GM19397 (cell line): ENCODE results near the gene SHB.

Experiments used
- ATAC-seq: cut with Tn5 transposase; IDR thresholded peaks from one replicate; pipeline ENCODE4 v1.9.1; 2021; ENCODE audit warnings: mild to moderate bottlenecking, moderate library complexity; ENCODE audit not compliant: unreplicated experiment

The SHB gene

DNA sequence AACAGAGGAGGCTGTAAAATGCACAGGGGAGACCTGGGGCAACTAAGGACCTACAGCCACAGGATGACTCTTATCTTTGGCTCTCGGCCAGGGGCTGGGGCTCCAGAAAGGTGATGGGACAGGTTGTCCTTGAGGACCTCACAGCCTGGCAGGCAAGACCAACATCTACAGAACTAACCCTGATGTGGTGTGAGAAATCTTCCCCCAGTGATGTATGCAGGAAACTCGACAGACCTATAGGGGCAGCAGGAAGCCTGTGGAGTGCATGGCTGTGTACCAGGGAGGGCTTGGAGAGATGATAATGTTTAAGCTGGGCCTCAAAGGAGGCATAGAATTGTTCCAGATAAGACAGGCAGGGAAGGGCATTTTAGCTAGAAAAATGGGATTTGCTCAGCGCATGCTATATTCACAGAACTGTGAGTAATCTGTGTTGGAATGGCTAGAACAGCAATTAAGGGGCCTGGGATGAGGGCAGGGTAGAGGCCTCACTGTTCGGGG is 96.6 kb downstream of the SHB start:
- no peak for ATAC-seq

DNA sequence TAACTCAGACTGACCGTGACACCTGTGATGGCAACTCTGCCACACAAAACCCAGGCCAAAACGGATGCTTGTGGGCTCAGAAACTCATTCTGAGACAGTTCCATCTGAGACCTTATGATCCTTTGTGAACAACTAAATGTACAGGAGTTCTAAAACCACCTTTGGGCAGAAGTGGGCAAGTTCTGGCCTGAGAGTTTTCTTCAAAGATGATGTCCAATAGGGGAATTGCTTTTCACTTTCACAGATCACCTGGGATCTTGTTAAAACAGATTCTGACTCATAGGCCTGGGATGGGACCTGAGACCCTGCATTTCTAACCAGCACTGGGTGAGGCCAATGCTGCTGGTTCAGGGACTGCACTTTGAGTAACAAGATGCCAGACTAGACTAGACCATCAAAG is 97.3 kb downstream of the SHB start:
- no peak for ATAC-seq

DNA sequence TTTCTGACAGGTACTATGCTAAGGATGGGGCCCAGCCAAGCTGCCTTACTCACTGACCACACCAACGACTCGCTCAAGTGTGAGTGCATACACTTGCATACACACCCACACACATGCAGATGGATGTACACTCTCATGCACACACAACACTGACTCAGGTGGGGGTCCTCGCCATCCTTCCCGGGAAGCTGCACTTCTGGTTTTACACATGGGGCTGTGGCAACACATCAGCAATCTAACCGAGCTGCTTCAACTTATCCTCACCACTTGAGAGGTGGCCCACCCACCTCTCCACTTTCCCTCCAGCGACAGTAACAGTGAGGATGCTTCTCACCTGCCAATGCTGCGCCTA is 97.9 kb downstream of the SHB start:
- ATAC-seq = no peak

DNA sequence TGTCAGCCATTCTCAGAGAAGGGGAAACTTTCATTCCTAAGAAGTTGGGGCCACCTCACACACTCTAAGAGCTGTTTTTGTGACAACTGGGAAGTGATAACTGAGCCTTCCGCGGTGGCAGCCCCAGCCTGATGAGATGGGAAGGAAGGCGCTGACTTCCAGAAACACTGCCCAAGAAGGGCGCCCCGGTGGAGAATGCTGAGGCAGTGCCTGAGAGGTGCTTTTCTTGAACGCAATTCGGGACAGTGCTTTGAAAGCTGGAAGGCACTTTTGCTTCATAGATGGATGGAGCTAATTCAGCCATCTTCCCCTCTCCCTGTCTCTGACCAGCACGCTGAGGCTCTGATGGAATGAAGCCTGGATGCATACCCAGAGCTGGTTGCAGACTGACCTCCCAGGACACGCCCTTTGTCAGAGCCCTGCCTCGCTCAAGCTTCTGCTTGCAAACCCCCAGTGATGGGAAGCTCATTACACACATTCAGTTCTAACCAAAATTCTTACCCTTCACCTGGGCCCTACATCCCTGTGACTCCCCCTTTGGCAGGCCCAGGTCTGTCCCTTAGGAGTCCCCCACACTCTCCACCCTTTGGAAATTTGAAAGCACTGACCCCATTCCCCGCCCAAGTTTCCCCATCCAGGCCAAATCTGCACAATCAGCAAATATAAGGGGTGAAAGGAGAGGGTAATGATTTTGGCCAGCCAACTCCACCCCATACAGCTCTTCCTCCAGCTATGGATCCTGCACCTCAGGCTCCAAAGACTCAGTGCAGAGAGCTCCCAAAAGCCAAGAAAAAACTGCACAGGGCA is 98.5 kb downstream of the SHB start:
- no peak for ATAC-seq

DNA sequence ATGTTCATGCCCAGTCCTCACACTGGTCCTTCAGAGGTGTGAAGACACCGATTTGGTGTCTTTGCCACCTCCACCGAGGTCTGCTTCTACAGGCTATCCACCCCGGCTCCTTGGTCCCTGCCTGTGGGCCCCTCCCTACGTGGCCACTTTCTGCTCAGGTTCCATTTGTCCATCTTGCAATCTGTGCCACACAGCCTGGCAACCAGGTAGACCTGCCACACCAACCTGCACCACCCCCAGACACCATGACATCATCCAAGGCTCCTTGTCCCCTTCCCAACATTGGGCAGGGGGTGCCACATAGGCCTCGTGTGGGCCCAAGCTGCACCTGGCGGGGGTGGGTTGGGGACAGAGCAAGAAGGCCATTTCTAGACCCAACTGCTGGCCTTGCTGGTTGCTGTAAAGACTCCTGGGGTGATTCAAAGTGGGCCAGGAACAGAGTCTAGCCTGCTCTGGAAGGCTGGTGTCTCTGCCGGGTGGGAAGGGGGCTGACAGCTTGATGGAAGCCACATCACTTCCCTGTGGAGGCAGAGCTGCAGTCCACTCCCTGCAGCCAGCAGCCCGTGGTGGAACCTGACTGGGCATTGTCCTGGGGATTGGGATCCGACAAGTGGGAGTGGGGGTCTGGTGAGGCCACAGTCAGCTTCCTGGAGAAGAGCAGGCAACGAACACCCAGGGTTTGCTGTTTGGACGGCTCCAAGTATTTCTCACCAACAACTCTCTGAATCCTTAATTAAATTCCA is 99.3 kb downstream of the SHB start:
- ATAC-seq = no peak

DNA sequence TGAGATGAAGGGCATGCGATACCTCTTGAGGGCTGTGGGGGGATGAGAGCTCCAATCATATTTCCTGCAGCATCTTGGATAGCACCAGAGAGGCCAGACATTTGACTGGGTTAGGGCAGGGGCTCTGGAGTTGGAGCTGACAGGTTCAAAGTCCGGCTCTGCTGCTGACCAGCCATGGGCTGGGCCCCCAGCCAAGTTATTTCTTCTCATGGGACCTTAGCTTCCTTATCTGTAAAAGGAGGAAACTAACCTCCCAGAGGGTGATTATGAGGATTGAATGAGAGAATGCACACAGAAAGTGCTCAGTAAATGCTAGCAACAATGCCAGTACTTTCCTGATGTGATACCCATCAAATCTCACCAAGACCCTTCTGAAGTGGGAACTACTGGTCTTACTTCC is 99.9 kb downstream of the SHB start:
- no peak for ATAC-seq

DNA sequence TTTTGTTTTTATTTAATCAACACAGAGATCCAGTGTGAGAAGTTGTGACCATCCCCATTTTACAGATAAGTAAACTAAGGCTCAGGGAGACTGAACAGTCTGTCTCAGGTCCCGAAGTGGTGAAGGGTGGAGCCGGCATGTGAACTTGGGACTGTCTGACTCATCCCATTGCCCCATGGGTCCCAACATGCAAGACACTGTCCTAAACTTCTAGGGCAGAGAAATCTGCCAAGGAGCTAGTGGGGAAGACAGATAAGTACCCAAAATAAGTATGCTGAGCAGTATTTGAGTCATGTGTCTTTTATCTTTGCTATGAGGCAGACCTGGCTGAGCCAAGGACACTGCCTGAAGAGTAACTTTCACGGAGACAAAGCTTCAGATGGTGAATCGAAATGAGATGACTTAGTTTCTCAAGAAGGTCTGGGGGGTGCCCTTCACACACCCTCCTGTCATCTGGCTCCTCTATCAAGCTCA is 100.8 kb downstream of the SHB start:
- ATAC-seq = no peak

DNA sequence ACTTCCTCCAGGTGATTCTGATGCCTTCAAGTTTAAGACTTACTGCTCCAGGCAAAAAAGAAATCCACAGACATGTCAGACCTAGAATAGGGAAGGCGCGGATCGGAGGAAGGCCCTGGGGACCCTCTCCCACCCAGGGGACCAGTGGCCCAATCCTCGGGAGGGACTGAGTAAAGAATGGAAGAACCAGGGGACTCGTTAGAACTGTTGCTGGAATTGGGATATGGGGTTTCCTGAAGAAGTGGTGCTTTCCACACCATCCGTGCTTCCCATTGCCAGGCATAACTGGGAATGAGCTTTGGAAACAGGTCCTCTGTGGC is 101.3 kb downstream of the SHB start:
- no peak for ATAC-seq

DNA sequence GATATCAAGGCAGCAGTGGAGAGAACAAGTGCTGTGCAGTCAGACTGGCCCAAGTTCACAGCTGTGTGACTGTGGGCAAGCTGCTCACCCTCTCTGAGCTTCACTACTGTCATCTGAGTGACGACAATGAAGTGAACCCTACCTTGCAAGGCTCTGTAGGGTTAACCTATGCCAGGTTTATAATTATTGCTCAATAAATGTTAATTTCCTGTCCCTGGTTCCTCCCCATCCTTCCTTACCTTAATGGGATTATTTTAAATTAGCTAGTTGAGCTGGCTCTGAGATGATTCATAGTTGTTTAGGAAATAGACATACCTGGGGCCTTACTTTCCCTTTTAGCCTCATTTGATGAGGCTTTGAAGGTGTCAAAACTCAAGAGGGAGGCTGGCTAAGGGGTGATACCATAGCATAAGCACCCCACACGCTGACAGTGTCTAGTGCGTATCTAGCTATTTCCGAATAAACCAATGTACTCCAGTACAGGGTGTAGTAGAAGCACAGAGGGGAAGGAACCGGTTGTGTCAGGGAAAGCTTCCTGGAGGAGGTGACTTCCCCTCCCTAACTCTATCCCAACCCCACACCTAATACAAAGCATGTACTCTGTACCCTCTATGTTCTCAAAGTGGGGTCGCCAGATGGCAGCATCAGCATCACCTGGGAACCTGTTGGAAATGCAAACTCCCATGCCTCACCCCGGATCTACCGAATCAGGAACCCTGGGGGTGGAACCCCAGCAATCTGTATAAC is 101.8 kb downstream of the SHB start:
- no peak for ATAC-seq

DNA sequence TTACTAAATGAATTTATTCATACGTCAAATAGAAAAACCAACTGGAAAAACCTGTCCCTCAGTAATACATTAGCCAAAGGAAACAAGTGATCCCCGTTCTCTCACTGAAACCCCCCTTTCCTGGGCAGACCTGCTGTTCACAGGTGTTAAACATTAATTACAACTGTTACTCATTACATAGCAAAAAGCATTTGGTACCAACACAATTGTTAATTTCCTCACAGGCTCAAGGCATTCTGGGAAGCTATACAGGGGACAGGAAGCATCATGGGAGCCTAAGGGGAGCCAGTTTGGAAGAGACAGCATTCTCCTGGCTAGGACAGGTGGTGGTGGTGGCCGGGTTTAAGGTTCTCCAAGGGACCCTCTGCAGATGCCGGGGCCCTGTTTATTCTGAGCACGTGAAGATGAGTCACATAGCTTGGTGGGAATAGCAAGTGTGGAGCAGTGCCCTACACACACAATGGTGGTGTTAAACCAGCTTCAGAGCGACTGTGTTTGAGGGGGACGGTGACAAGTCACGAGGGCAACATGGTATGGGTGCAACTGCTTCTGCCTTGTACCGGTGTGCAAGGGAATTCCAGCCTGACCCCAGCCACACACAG is 102.5 kb downstream of the SHB start:
- no peak for ATAC-seq

DNA sequence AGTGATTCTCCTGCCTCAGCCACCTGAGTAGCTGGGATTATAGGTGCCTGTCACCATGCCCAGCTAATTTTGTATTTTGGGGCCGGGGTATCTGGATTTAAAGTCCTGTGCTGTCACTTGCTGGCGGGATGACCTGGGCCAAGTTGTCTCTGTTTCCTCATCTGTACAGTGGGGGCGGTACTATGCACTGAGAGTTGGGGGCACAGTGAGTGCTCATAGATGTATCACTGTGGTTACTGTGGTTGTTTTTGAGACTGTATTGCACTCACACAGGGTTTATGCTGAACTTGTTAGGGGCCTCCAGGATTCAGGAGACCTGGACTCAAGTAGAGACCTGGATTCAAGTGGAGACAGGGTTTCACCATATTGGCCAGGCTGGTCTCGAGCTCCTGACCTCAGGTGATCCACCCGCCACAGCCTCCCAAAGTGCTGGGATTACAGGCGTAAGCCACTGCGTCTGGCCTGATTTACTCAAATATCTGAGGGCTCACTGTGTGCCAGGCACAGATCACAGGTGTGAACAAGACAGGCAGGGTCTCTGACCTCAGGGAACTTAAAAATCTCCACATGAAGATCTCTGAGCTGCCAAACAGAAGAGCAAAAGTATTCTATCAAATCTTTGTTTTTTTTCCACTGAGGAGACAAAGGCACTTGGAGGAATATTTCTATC is 103.2 kb downstream of the SHB start:
- ATAC-seq = peak; percentile 67

DNA sequence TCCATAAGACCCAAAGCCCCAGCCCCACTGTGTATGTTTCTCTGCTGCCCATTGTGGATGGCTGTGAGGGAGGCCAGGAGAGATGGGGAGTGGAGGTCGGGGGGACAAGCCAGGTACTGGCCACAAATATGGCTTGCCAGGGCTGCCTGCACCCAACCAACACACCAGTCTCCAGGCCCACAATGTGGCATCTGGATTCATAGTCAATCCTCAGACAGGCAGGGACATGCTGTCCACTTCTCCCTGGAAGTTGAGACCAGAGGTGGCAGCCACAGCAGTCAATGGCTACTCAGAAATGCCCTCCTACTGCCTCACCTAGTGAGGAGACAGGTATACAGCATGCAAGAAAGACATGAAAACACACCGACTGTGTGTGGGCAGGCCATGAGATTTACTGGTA is 103.9 kb downstream of the SHB start:
- no peak for ATAC-seq

DNA sequence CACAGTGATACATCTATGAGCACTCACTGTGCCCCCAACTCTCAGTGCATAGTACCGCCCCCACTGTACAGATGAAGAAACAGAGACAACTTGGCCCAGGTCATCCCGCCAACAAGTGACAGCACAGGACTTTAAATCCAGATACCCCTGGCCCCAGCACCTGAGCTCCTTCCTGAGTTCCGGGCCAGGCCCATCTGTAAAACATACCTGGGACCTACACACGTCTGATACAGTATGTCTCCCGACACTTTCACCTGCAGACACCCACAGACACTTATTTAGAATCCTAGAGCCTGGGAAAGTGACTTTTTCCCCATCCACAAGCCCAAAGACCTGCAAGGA is 104.3 kb downstream of the SHB start:
- no peak for ATAC-seq

DNA sequence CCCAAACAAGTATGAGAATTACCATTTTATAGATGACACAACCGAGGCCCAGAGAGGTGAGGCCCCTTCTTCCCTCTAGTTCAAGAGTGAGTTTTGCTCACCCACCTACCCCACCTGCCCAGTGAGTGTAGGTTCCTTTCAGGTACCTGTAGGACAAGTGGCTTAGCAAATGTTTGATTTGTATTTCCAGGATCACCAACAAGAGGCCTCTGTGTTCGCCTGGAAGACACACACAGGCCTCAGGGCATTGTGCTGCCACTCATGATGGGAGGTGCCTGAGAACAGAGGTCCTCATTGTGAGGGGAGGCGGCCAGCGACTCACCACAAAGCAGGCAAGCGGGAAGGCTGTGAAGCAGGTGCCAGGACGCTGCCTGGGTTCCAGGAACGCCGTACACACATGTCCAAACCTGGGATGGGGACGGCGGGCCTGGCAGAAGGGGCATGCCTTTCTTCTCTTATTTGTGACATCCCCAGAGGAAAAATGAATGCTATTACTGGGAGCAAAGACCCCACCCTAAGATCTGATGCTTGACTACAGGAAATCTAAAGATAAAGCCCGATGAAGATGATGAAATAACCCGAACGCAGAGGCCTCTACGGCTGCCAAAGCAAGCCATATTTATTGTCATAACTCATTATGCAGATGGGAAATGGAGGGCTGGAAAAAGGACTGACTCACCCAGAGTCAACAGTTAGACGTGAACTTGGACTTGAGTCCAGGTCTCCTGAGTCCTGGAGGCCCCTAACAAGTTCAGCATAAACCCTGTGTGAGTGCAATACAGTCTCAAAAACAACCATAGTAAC is 104.9 kb downstream of the SHB start:
- ATAC-seq = no peak

DNA sequence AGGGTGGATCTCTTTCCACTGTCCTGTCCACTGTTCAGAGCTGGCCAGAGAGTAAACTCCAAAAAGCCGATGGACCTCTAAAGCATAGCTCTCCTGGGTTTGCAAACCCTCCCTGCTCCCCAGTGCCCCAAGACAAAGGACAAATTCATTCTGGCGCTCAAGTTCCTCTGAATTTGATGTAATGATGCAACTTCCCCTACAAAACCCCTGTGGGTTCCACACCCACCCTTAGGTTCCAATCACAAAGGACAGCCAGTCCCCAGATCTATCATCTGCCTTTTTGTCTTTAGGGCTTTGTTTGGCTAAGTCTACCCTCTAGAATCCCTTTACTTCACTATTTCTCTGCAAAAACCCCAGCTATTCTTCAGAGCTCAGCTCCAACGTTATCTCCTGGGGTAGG is 107.7 kb downstream of the SHB start:
- no peak for ATAC-seq

DNA sequence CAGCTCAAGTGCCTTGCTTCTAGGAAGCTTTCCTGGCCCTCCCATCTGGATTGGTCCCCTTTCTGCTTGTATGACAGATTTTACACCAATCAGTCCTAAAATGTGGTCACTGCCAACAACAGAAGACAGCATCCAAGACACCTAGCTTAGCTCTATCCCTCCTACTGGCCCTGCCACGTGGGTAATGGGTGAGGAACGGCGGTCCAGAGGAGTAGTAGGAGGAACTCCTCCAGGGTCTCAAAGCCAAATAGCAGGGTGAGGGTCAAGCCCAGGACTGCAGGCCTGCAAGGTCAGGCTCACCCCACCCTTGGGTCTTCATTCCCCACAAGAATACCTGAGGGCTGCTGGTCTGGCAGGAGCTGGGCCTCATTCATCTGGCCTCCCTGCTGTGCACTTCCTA is 108.4 kb downstream of the SHB start:
- no peak for ATAC-seq

DNA sequence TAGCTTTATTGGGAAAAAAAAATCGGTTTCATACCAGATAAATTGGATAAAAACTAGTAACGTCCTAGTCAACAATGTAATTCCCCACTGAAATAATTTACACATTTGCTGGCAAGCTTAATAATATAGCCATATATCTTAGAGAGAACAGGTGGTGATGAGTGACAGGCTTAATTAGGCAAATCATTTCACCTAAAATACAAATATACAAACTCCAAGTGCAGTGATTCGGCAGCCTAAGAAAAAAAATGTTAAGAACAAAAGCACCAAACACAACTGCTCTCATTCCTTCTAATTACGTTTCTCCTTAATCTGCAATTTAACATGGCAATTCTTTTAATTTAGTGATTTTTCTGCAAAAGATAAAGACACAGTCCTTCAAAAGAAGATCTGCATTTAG is 109.1 kb downstream of the SHB start:
- no peak for ATAC-seq

DNA sequence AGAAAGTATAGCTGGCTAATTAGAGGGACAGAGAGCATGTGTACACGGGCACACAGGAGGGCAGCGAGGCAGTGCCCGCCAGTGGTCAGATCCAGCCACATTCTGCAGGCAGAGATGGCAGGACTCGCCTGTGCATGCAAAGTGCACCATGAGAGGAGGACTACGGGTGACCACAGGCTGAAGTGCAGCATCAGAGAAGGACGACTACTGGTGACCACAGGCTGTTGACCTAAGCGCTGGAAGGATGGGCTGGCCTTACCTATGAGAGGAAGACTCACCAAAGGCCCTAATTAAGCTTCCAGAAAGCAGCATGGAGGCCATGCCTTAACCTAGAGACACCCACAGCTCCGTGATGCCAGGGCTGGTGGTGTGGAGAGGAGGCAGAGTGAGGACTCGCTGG is 110.9 kb downstream of the SHB start:
- no peak for ATAC-seq

DNA sequence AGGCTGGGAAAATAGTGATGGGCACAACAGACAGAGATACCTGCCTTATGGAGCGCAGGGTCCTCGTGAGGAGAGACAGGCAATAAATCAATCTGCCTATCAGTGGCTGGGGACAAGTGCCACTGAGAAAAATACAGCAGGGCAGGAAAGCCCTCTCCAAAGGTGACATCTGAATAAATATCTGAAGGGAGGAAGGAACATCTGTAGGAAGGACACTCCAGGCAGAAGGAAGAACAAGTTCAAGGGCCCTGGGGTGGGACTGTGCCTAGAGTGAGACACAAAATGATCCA is 111.4 kb downstream of the SHB start:
- ATAC-seq = no peak

DNA sequence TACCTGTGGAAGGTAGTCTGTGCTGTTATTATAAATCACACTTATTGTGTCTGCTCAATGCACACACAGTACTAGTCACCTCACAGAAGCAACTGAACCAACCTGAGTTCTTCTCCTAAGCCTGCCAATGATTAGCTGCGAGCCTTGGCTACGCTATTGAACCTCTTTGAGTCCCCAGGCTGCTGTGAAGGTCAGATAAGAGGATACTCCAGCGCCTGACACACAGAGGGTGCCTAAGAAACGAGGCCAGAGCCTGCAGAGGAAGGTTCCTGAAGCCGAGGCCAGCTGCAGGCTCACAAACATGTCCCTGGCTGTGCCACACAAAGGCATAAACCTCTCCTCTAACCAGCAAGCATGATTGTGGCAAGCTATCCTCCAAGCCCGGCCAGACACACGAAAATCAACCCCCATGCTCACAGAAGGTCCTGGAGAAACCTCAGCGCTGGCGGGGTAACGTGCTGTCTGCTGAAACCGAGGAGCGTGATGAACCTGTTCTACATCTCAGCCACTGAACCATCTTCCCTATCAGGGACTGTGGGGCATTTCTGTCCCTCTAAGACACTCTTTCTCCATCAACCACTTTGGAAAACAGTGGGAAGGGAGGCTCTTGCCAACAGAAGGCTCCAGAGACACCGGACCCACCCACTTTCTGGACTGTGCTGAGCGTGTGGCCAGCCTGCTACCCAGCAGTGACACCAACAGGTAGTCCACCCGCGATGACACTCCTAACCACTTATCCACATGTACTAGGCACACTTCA is 111.9 kb downstream of the SHB start:
- ATAC-seq = no peak
